ENCODE results near the gene HS6ST2. TPM values are rescaled to one million over a fixed set of nuclear protein-coding genes. Genes with fewer than 3 reads are reported as not detected.

Gene HS6ST2
- total RNA-seq = 0.43 TPM in 1 of 2 replicates, not detected in the other

GRCh38 chrX:132958091-132958703, at the start of gene HS6ST2:
HS6ST2 (minus strand) TSS chrX:132958629.

Small RNA genes lying within 50 kb of the gene (small RNA-seq; reads per million reads assigned to genes)
- gene RNU6-98P (not detected), gene Z82205.1 (not detected)

Other genes starting within 250 kb of the HS6ST2 start
- not detected in 2 replicates for gene USP26, start 138.5 kb upstream of the HS6ST2 start, total RNA-seq